Neural progenitor cell (in vitro differentiated cells): Measurements from ENCODE around the gene PLEKHA5.

ENCODE experiments used
- EZH2 ChIP-seq: fragments of 200-600 bp; sonication (generic); IDR thresholded peaks from 2 replicates; pipeline ENCODE4 v1.6.1; 2017; ENCODE audit warnings: antibody characterized with exemption, mild to moderate bottlenecking, moderate library complexity
- TF ChIP-seq, protein P1 (sequence below): fragments of 200-600 bp; sonication (generic); IDR thresholded peaks from 2 replicates; pipeline ENCODE4 v1.5.1; 2017; ENCODE audit warnings: antibody characterized with exemption, mild to moderate bottlenecking

DNA sequence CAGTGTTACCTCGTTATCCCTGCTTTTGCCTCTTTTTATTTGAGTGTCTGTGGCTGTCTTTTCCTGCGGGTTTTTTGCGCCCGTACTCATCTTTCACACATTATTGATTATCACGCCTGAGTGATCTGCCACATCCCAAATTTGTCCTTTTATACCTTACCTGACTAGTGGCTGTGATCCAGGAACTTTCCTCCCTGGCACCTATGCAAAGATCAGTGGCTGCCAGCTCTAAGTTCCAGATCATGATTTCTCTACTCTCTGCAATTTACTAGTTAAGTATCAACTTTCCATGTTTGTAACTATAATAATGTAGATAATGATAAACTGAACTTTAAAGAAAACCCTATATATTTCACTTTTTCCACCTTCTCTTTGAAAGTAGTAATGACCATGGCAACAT is 36.9 kb downstream of the PLEKHA5 start:
- TF ChIP-seq, protein P1, sequence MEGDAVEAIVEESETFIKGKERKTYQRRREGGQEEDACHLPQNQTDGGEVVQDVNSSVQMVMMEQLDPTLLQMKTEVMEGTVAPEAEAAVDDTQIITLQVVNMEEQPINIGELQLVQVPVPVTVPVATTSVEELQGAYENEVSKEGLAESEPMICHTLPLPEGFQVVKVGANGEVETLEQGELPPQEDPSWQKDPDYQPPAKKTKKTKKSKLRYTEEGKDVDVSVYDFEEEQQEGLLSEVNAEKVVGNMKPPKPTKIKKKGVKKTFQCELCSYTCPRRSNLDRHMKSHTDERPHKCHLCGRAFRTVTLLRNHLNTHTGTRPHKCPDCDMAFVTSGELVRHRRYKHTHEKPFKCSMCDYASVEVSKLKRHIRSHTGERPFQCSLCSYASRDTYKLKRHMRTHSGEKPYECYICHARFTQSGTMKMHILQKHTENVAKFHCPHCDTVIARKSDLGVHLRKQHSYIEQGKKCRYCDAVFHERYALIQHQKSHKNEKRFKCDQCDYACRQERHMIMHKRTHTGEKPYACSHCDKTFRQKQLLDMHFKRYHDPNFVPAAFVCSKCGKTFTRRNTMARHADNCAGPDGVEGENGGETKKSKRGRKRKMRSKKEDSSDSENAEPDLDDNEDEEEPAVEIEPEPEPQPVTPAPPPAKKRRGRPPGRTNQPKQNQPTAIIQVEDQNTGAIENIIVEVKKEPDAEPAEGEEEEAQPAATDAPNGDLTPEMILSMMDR: no peak
- TF ChIP-seq EZH2: no peak
